GM18505 (cell line): ENCODE measurements around the gene DIP2C.

ENCODE experiments used
- ATAC-seq: cut with Tn5 transposase; IDR thresholded peaks from one replicate; pipeline ENCODE4 v1.9.1; 2021; ENCODE audit not compliant: unreplicated experiment
- POLR2A ChIP-seq: IDR thresholded peaks from 4 replicates; pipeline ENCODE4 v1.6.1; 2011; ENCODE audit warnings: borderline replicate concordance; ENCODE audit not compliant: insufficient read depth, insufficient read length; ENCODE audit errors: extremely low read depth

DIP2C gene

GRCh38 chr10:575402-576129 is 113.9 kb downstream of the DIP2C start:
- no peak for ATAC-seq
- no peak for TF ChIP-seq POLR2A

GRCh38 chr10:572696-573095 is 116.8 kb downstream of the DIP2C start:
- ATAC-seq = no peak

GRCh38 chr10:571688-572451 is 117.6 kb downstream of the DIP2C start:
- TF ChIP-seq POLR2A = no peak
- no peak for ATAC-seq

More at GRCh38 chr10:572696-573095, 116.8 kb downstream of the DIP2C start:
- no peak for TF ChIP-seq POLR2A

- no peak for ATAC-seq
- no peak for TF ChIP-seq POLR2A
These were observed 118.3 kb downstream of the DIP2C start for GRCh38 chr10:571166-571565.

GRCh38 chr10:570628-571163 is 118.8 kb downstream of the DIP2C start:
- no peak for TF ChIP-seq POLR2A
- no peak for ATAC-seq

GRCh38 chr10:569961-570627 is 119.4 kb downstream of the DIP2C start:
- ATAC-seq = no peak
- no peak for TF ChIP-seq POLR2A

- TF ChIP-seq POLR2A = no peak
- ATAC-seq = no peak
These were observed 120.6 kb downstream of the DIP2C start for GRCh38 chr10:568848-569247.

- ATAC-seq = no peak
- no peak for TF ChIP-seq POLR2A
These were observed 121.6 kb downstream of the DIP2C start for GRCh38 chr10:567869-568268.

- no peak for ATAC-seq
- no peak for TF ChIP-seq POLR2A
These were observed 123.1 kb downstream of the DIP2C start for GRCh38 chr10:566241-566885.

- ATAC-seq = no peak
- no peak for TF ChIP-seq POLR2A
These were observed 123.8 kb downstream of the DIP2C start for GRCh38 chr10:565676-566075.

GRCh38 chr10:565146-565545 is 124.3 kb downstream of the DIP2C start:
- ATAC-seq = no peak
- TF ChIP-seq POLR2A = no peak

GRCh38 chr10:563827-564226 is 125.6 kb downstream of the DIP2C start:
- no peak for TF ChIP-seq POLR2A
- no peak for ATAC-seq

GRCh38 chr10:562142-562541 is 127.3 kb downstream of the DIP2C start:
- TF ChIP-seq POLR2A = no peak
- ATAC-seq = no peak
